Fibroblast of skin of scalp (primary cell): ENCODE results near the gene LMCD1.

ENCODE experiments used
- DNase-seq: peaks from one replicate; pipeline ENCODE4 v3.0.0-alpha.2; 2013

The LMCD1 gene

GRCh38 chr3:8563146-8563545, 61.5 kb downstream of the LMCD1 start:
- DNase-seq = no peak

- no peak for DNase-seq
These were observed 62.0 kb downstream of the LMCD1 start for GRCh38 chr3:8563597-8563996.

GRCh38 chr3:8565376-8565775, 63.8 kb downstream of the LMCD1 start:
- no peak for DNase-seq

GRCh38 chr3:8567784-8568575, 66.4 kb downstream of the LMCD1 start:
- DNase-seq = no peak

GRCh38 chr3:8571256-8571655, 69.6 kb downstream of the LMCD1 start:
- no peak for DNase-seq

- DNase-seq = no peak
These were observed 71.8 kb downstream of the LMCD1 start for GRCh38 chr3:8573342-8573926.

GRCh38 chr3:8574040-8574669, 72.5 kb downstream of the LMCD1 start:
- DNase-seq = no peak

- DNase-seq = no peak
These were observed 73.2 kb downstream of the LMCD1 start for GRCh38 chr3:8574670-8575322.

- no peak for DNase-seq
These were observed 73.9 kb downstream of the LMCD1 start for GRCh38 chr3:8575364-8576104.

GRCh38 chr3:8576436-8576835, 74.8 kb downstream of the LMCD1 start:
- DNase-seq = no peak

- peak; percentile 85 for DNase-seq
These were observed 75.4 kb downstream of the LMCD1 start for GRCh38 chr3:8576841-8577571.

GRCh38 chr3:8578282-8578681, 76.7 kb downstream of the LMCD1 start:
- no peak for DNase-seq

- no peak for DNase-seq
These were observed 77.5 kb downstream of the LMCD1 start for GRCh38 chr3:8579096-8579495.

- DNase-seq = no peak
These were observed 78.3 kb downstream of the LMCD1 start for GRCh38 chr3:8579943-8580342.

- peak; percentile 24 for DNase-seq
These were observed 78.8 kb downstream of the LMCD1 start for GRCh38 chr3:8580434-8580833.

- no peak for DNase-seq
These were observed 79.8 kb downstream of the LMCD1 start for GRCh38 chr3:8581373-8581772.

GRCh38 chr3:8581806-8582445, 80.3 kb downstream of the LMCD1 start:
- DNase-seq = no peak

- DNase-seq = no peak
These were observed 83.0 kb downstream of the LMCD1 start for GRCh38 chr3:8584661-8585060.

- peak; percentile 73 for DNase-seq
These were observed 88.4 kb downstream of the LMCD1 start for GRCh38 chr3:8589880-8590556.

GRCh38 chr3:8593021-8593827, 91.6 kb downstream of the LMCD1 start:
- peak; percentile 56 for DNase-seq
